Karpas-422 (cell line): Measurements from ENCODE around the gene COL6A2. TPM values are rescaled to one million over a fixed set of nuclear protein-coding genes. Genes with fewer than 3 reads are reported as not detected.

Source experiments
- DNase-seq: peaks from one replicate; pipeline ENCODE4 v3.0.0-alpha.2; 2015
- H2AFZ ChIP-seq: fragments of 200-600 bp; sonication (generic); 2 replicates; pipeline ENCODE4 v1.6.1; 2014; ENCODE audit warnings: antibody characterized with exemption, low read length, mixed read lengths
- H3K27ac ChIP-seq: fragments of 200-600 bp; sonication (generic); 2 replicates; pipeline ENCODE4 v1.5.1; 2014; ENCODE audit warnings: mild to moderate bottlenecking, low read length, moderate library complexity
- H3K27me3 ChIP-seq: fragments of 200-600 bp; sonication (generic); 2 replicates; pipeline ENCODE4 v1.6.1; 2014; ENCODE audit warnings: low read length, mixed read lengths
- H3K36me3 ChIP-seq: fragments of 200-600 bp; sonication (generic); 2 replicates; pipeline ENCODE4 v1.6.1; 2014; ENCODE audit warnings: low read length, mixed read lengths; ENCODE audit not compliant: insufficient read depth
- H3K4me1 ChIP-seq: fragments of 200-600 bp; sonication (generic); 2 replicates; pipeline ENCODE4 v1.6.1; 2014; ENCODE audit warnings: mild to moderate bottlenecking, low read length, mixed read lengths
- H3K4me2 ChIP-seq: fragments of 200-600 bp; sonication (generic); 2 replicates; pipeline ENCODE4 v1.6.1; 2014; ENCODE audit warnings: low read length, low read depth, mild to moderate bottlenecking; ENCODE audit not compliant: poor library complexity, severe bottlenecking
- H3K4me3 ChIP-seq: fragments of 200-600 bp; sonication (generic); 2 replicates; pipeline ENCODE4 v1.5.1; 2014; ENCODE audit warnings: mild to moderate bottlenecking, antibody characterized with exemption, low read length, mixed read lengths
- H3K79me2 ChIP-seq: fragments of 200-600 bp; sonication (generic); 2 replicates; pipeline ENCODE4 v1.6.1; 2014; ENCODE audit warnings: mild to moderate bottlenecking, low read length, mixed read lengths
- H3K9ac ChIP-seq: fragments of 200-600 bp; sonication (generic); 2 replicates; pipeline ENCODE4 v1.6.0; 2014; ENCODE audit warnings: low read length
- H3K9me2 ChIP-seq: fragments of 200-600 bp; sonication (generic), shearing (Covaris generic); replicated peaks from 2 replicates; pipeline ENCODE4 v1.6.0; 2014; ENCODE audit warnings: mild to moderate bottlenecking, low read length, moderate library complexity; ENCODE audit not compliant: insufficient read depth
- H3K9me3 ChIP-seq: fragments of 300-700, 200-600 bp; sonication (generic); 2 replicates; pipeline ENCODE4 v1.6.1; 2014; ENCODE audit warnings: low read length, mixed read lengths
- H4K20me1 ChIP-seq: fragments of 200-600 bp; sonication (generic); 2 replicates; pipeline ENCODE4 v1.6.1; 2014; ENCODE audit warnings: mild to moderate bottlenecking, antibody characterized with exemption, low read length, low read depth; ENCODE audit not compliant: insufficient read depth
- total RNA-seq: library from RNA; depleted of rRNA; stranded (reverse); fragments of >200 nt; shearing (Covaris generic); gene quantifications from 2 replicates; pipeline ENCODE4 v1.2.3, GENCODE V29; 2014; ENCODE audit warnings: low replicate concordance

COL6A2 gene
- total RNA-seq, 1 experiment from 2014 or later: not detected

GRCh38 chr21:46079352-46080170, 18.4 kb upstream of the COL6A2 start:
- H3K4me1 ChIP-seq: no peaks in the 10 kb centered on the region
- no peak overlapping the region for H3K4me3 ChIP-seq
- H3K79me2 ChIP-seq: no peaks in the 10 kb centered on the region
- no peak overlapping the region for H3K4me2 ChIP-seq
- no peak for DNase-seq
- H3K9me3 ChIP-seq: no peaks in the 10 kb centered on the region
- H2AFZ ChIP-seq: no peak overlapping the region
- H3K9me2 ChIP-seq: no peaks in the 10 kb centered on the region
- H3K27ac ChIP-seq: no peak overlapping the region
- no peaks in the 10 kb centered on the region for H3K36me3 ChIP-seq
- no peaks in the 10 kb centered on the region for H4K20me1 ChIP-seq
- no peak overlapping the region for H3K9ac ChIP-seq
- no peaks in the 10 kb centered on the region for H3K27me3 ChIP-seq

DNA sequence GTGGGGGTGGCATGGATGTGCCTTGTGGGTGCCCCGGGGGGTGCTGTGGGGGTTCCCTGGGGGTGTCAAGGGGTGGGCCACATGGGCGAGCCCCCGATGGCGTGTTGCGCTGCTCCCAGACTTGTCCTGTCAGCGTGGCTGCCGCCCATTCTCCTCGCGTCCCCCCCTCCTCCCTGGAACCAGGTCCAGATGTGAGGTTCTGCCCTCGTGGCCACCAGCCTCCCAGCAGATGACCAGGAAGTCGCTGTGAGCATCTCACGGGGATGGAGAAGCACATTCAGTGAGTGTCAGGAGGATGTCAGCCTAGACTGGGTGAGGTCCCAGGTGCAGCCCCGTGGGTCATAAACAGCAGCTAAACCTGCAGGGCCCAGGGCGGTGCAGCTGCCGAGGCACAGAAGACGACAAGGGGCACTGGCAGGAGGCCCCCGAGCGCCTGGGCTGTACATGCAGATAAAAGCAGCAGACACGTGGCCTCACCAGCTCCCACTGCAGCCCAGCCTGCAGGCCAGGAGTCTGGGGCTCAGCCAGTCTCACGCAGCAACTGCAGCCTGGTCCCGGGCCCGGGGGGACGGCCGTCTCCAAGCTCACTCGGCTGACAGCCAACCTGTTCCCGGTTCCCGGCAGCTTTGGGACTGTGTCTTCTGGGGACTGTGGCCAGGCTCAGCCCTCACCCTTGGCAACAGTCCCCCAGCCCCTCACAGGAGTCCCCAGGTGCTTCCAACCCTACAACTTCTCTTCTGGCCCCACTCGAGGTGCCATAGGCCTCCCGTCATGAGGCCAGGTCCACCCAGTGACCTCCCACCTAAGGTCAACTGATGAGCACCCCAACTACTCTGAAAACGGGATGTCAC, 17.5 kb upstream of the COL6A2 start:
- H3K9me2 ChIP-seq: no peaks in the 10 kb centered on the region
- H3K4me1 ChIP-seq: no peaks in the 10 kb centered on the region
- H3K9ac ChIP-seq: no peak overlapping the region
- H3K36me3 ChIP-seq: no peaks in the 10 kb centered on the region
- DNase-seq: no peak
- no peaks in the 10 kb centered on the region for H4K20me1 ChIP-seq
- no peaks in the 10 kb centered on the region for H3K27me3 ChIP-seq
- no peak overlapping the region for H3K4me2 ChIP-seq
- no peak overlapping the region for H3K4me3 ChIP-seq
- no peak overlapping the region for H2AFZ ChIP-seq
- no peak overlapping the region for H3K27ac ChIP-seq
- no peaks in the 10 kb centered on the region for H3K9me3 ChIP-seq
- no peaks in the 10 kb centered on the region for H3K79me2 ChIP-seq

- H3K9ac ChIP-seq: no peak overlapping the region
- no peak overlapping the region for H2AFZ ChIP-seq
Observed at GRCh38 chr21:46081022-46081861, 16.7 kb upstream of the COL6A2 start.

GRCh38 chr21:46081862-46082712, 15.8 kb upstream of the COL6A2 start:
- H3K4me1 ChIP-seq: no peaks in the 10 kb centered on the region
- H3K9me3 ChIP-seq: no peaks in the 10 kb centered on the region
- no peak overlapping the region for H3K4me3 ChIP-seq
- no peak overlapping the region for H2AFZ ChIP-seq
- no peak for DNase-seq
- no peaks in the 10 kb centered on the region for H4K20me1 ChIP-seq
- H3K4me2 ChIP-seq: no peak overlapping the region
- H3K27ac ChIP-seq: no peak overlapping the region
- H3K79me2 ChIP-seq: no peaks in the 10 kb centered on the region
- no peaks in the 10 kb centered on the region for H3K36me3 ChIP-seq
- H3K27me3 ChIP-seq: no peaks in the 10 kb centered on the region
- no peaks in the 10 kb centered on the region for H3K9me2 ChIP-seq
- H3K9ac ChIP-seq: no peak overlapping the region

More at GRCh38 chr21:46081022-46081861, 16.7 kb upstream of the COL6A2 start:
- H3K27me3 ChIP-seq: no peaks in the 10 kb centered on the region
- no peak overlapping the region for H3K4me2 ChIP-seq
- H4K20me1 ChIP-seq: no peaks in the 10 kb centered on the region
- no peak for DNase-seq
- no peak overlapping the region for H3K4me3 ChIP-seq
- H3K9me2 ChIP-seq: no peaks in the 10 kb centered on the region
- no peak overlapping the region for H3K27ac ChIP-seq
- H3K79me2 ChIP-seq: no peaks in the 10 kb centered on the region
- no peaks in the 10 kb centered on the region for H3K36me3 ChIP-seq
- H3K9me3 ChIP-seq: no peaks in the 10 kb centered on the region
- no peaks in the 10 kb centered on the region for H3K4me1 ChIP-seq

DNA sequence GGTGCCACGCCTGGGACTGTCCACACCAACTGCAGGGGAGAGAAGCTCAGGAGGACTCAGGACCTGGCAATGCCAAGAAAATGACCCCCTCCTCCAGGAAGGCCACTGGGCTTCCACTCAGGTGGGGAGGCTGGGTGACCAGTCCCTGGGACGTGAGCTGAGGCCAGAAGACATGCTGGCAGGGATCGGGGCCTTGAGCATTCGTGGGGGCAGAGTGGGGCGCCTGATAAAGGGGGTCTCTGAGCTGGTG, 15.3 kb upstream of the COL6A2 start:
- Histone ChIP-seq H3K79me2 (no peaks in the 10 kb centered on the region), H3K9me2 (no peaks in the 10 kb centered on the region), H3K4me3 (no peak overlapping the region), H4K20me1 (no peaks in the 10 kb centered on the region), H3K9ac (no peak overlapping the region), H3K36me3 (no peaks in the 10 kb centered on the region), H3K4me1 (no peaks in the 10 kb centered on the region), H3K4me2 (no peak overlapping the region), H3K9me3 (no peaks in the 10 kb centered on the region), H3K27me3 (no peaks in the 10 kb centered on the region), H2AFZ (no peak overlapping the region), H3K27ac (no peak overlapping the region)
- DNase-seq: no peak

DNA sequence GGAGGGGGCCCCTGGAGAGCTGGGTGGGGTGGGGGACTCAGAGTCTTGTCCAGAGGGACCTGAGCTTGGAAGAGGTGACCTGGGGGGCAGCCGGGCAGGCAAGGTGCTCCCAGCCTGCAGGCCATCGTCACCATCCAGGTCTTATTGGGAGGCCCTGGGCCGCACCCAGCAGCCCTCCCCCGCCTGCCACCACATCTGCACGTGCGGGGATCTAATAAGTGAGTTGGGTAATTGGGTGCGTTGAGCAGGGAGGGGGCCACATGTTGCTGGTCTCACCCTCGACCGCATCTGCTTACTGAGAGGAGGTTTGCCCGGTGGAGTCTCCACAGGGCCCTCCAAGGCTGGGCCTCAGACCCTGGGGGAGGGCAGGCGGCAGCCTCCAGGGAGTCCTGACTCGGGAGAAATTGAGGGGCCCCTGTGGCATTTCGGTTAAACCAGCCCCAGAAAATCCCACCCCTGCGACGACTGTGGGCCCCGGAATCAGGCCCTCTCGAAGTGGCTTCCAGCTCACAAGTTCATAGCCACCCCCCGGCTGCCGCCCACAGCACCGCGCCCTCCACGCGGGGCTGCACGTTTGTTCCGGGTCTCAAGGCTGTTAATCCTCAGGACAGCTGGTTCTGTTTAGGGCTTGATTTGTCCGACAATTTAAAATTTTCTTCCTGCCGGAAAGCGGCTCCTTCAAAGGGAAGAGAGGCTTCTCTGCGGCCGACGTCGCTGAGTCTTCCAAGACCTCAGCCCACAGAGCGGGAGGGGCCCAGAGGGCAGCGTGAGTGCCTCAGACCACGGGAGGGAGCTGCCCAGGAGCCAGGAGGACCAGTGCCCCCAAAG, 14.7 kb upstream of the COL6A2 start:
- H3K9ac ChIP-seq: no peak overlapping the region
- no peaks in the 10 kb centered on the region for H4K20me1 ChIP-seq
- no peaks in the 10 kb centered on the region for H3K27me3 ChIP-seq
- no peaks in the 10 kb centered on the region for H3K79me2 ChIP-seq
- DNase-seq: no peak
- no peaks in the 10 kb centered on the region for H3K9me2 ChIP-seq
- H3K4me2 ChIP-seq: no peak overlapping the region
- H3K4me1 ChIP-seq: no peaks in the 10 kb centered on the region
- H2AFZ ChIP-seq: no peak overlapping the region
- H3K9me3 ChIP-seq: peaks cover 3% of the 10 kb centered on the region; the same call in 1 of the 2 replicates
- H3K27ac ChIP-seq: no peak overlapping the region
- no peak overlapping the region for H3K4me3 ChIP-seq
- no peaks in the 10 kb centered on the region for H3K36me3 ChIP-seq
